ENCODE results near the gene TRIM27. TPM values are rescaled to one million over a fixed set of nuclear protein-coding genes. Genes with fewer than 3 reads are reported as not detected.
A peak's percentile ranks its signal among the peaks of the same experiment; 100 is the strongest.

The TRIM27 gene
- total RNA-seq, 1 donor from 2014 or later = 75.7 TPM

- no peaks in the 10 kb centered on the region for H3K9me3 Mint-ChIP-seq
- H3K27ac Mint-ChIP-seq = peak overlapping the region; percentile 90
- TF ChIP-seq CTCF (IDR thresholded peaks at IDR 0.05; ENCODE audit: unreplicated experiment) = no peak
- peak overlapping the region; percentile 82 for H3K4me3 Mint-ChIP-seq
- no peaks in the 10 kb centered on the region for H3K27me3 Mint-ChIP-seq (ENCODE audit: low read depth)
- peak in 1 of 2 experiments; percentile 76 for DNase-seq (ENCODE audit: low spot score in 2 of 2, unreplicated experiment in 2 of 2)
- no peaks in the 10 kb centered on the region for H3K36me3 Mint-ChIP-seq
- peaks cover 12% of the 10 kb centered on the region for H3K4me1 Mint-ChIP-seq
These were observed 20.0 kb upstream of the TRIM27 start for GRCh38 chr6:28943557-28944411.

- Mint-ChIP-seq H3K27me3 (ENCODE audit: low read depth) (no peaks in the 10 kb centered on the region), H3K36me3 (no peaks in the 10 kb centered on the region), H3K9me3 (no peaks in the 10 kb centered on the region), H3K4me1 (peaks cover 12% of the 10 kb centered on the region), H3K4me3 (peak overlapping the region; percentile 82), H3K27ac (no peak overlapping the region)
- TF ChIP-seq CTCF (IDR thresholded peaks at IDR 0.05; ENCODE audit: unreplicated experiment) = no peak
- no peak for DNase-seq (ENCODE audit: low spot score in 2 of 2, unreplicated experiment in 2 of 2)
These were observed 19.4 kb upstream of the TRIM27 start for GRCh38 chr6:28943223-28943556.

- Mint-ChIP-seq H3K4me3 (peak overlapping the region; percentile 87), H3K27me3 (ENCODE audit: low read depth) (no peaks in the 10 kb centered on the region), H3K36me3 (no peaks in the 10 kb centered on the region), H3K4me1 (peaks cover 12% of the 10 kb centered on the region), H3K27ac (peak overlapping the region; percentile 93), H3K9me3 (no peaks in the 10 kb centered on the region)
- DNase-seq (ENCODE audit: low spot score in 2 of 2, unreplicated experiment in 2 of 2) = no peak
- no peak for TF ChIP-seq CTCF (IDR thresholded peaks at IDR 0.05; ENCODE audit: unreplicated experiment)
These were observed 18.1 kb upstream of the TRIM27 start for GRCh38 chr6:28941684-28942448.

- peak overlapping the region; percentile 93 for H3K27ac Mint-ChIP-seq
- peak overlapping the region; percentile 87 for H3K4me3 Mint-ChIP-seq
- no peaks in the 10 kb centered on the region for H3K27me3 Mint-ChIP-seq (ENCODE audit: low read depth)
- no peaks in the 10 kb centered on the region for H3K9me3 Mint-ChIP-seq
- TF ChIP-seq CTCF (IDR thresholded peaks at IDR 0.05; ENCODE audit: unreplicated experiment) = no peak
- H3K4me1 Mint-ChIP-seq = peaks cover 12% of the 10 kb centered on the region
- H3K36me3 Mint-ChIP-seq = no peaks in the 10 kb centered on the region
- peak in 1 of 2 experiments; percentile 74 for DNase-seq (ENCODE audit: low spot score in 2 of 2, unreplicated experiment in 2 of 2)
These were observed 17.3 kb upstream of the TRIM27 start for GRCh38 chr6:28940858-28941683.

- Mint-ChIP-seq H3K27me3 (ENCODE audit: low read depth) (no peaks in the 10 kb centered on the region), H3K9me3 (no peaks in the 10 kb centered on the region), H3K4me3 (peak overlapping the region; percentile 87), H3K36me3 (no peaks in the 10 kb centered on the region), H3K4me1 (peaks cover 12% of the 10 kb centered on the region), H3K27ac (peak overlapping the region; percentile 93)
- peak in 1 of 2 experiments; percentile 61 for DNase-seq (ENCODE audit: low spot score in 2 of 2, unreplicated experiment in 2 of 2)
- no peak for TF ChIP-seq CTCF (IDR thresholded peaks at IDR 0.05; ENCODE audit: unreplicated experiment)
These were observed 16.6 kb upstream of the TRIM27 start for GRCh38 chr6:28940294-28940857.

All from mesothelial cell of epicardium (in vitro differentiated cells).